Measurements from ENCODE around the gene SETBP1.

The SETBP1 gene

GRCh38 chr18:44828080-44828479 lies 147.4 kb downstream of the SETBP1 start:
- Histone ChIP-seq H3K4me1 (ENCODE audit: control insufficient read depth, insufficient read depth, low read length) (peaks cover 14% of the 10 kb centered on the region), H3K36me3 (ENCODE audit: control insufficient read depth, insufficient read depth, low read length) (no peaks in the 10 kb centered on the region), H3K9ac (ENCODE audit: low read depth, low read length) (no peak overlapping the region), H3K27ac (ENCODE audit: low read depth, low read length) (no peak overlapping the region), H3K4me3 (ENCODE audit: low read depth, low read length) (no peak overlapping the region), H3K27me3 (ENCODE audit: control insufficient read depth, insufficient read depth, low read length) (no peaks in the 10 kb centered on the region), H3K9me3 (ENCODE audit: control insufficient read depth, insufficient read depth, low read length) (no peaks in the 10 kb centered on the region)

GRCh38 chr18:44830581-44830980 lies 149.9 kb downstream of the SETBP1 start:
- H3K4me1 ChIP-seq (ENCODE audit: control insufficient read depth, insufficient read depth, low read length): peaks cover 33% of the 10 kb centered on the region
- no peaks in the 10 kb centered on the region for H3K36me3 ChIP-seq (ENCODE audit: control insufficient read depth, insufficient read depth, low read length)
- H3K27ac ChIP-seq (ENCODE audit: low read depth, low read length): no peak overlapping the region
- H3K9ac ChIP-seq (ENCODE audit: low read depth, low read length): no peak overlapping the region
- no peak overlapping the region for H3K4me3 ChIP-seq (ENCODE audit: low read depth, low read length)
- H3K9me3 ChIP-seq (ENCODE audit: control insufficient read depth, insufficient read depth, low read length): no peaks in the 10 kb centered on the region
- H3K27me3 ChIP-seq (ENCODE audit: control insufficient read depth, insufficient read depth, low read length): no peaks in the 10 kb centered on the region

GRCh38 chr18:44833786-44834185 lies 153.1 kb downstream of the SETBP1 start:
- no peak overlapping the region for H3K4me3 ChIP-seq (ENCODE audit: low read depth, low read length)
- no peaks in the 10 kb centered on the region for H3K9me3 ChIP-seq (ENCODE audit: control insufficient read depth, insufficient read depth, low read length)
- H3K36me3 ChIP-seq (ENCODE audit: control insufficient read depth, insufficient read depth, low read length): no peaks in the 10 kb centered on the region
- no peak overlapping the region for H3K27ac ChIP-seq (ENCODE audit: low read depth, low read length)
- H3K4me1 ChIP-seq (ENCODE audit: control insufficient read depth, insufficient read depth, low read length): peaks cover 31% of the 10 kb centered on the region
- no peaks in the 10 kb centered on the region for H3K27me3 ChIP-seq (ENCODE audit: control insufficient read depth, insufficient read depth, low read length)
- H3K9ac ChIP-seq (ENCODE audit: low read depth, low read length): no peak overlapping the region

GRCh38 chr18:44834867-44835469 lies 154.3 kb downstream of the SETBP1 start:
- Histone ChIP-seq H3K27me3 (ENCODE audit: control insufficient read depth, insufficient read depth, low read length) (no peaks in the 10 kb centered on the region), H3K4me1 (ENCODE audit: control insufficient read depth, insufficient read depth, low read length) (peaks cover 42% of the 10 kb centered on the region), H3K27ac (ENCODE audit: low read depth, low read length) (no peak overlapping the region), H3K9me3 (ENCODE audit: control insufficient read depth, insufficient read depth, low read length) (no peaks in the 10 kb centered on the region), H3K9ac (ENCODE audit: low read depth, low read length) (no peak overlapping the region), H3K4me3 (ENCODE audit: low read depth, low read length) (no peak overlapping the region), H3K36me3 (ENCODE audit: control insufficient read depth, insufficient read depth, low read length) (no peaks in the 10 kb centered on the region)

- H3K36me3 ChIP-seq (ENCODE audit: control insufficient read depth, insufficient read depth, low read length): no peaks in the 10 kb centered on the region
- H3K27ac ChIP-seq (ENCODE audit: low read depth, low read length): no peak overlapping the region
- peaks cover 42% of the 10 kb centered on the region for H3K4me1 ChIP-seq (ENCODE audit: control insufficient read depth, insufficient read depth, low read length)
- H3K9me3 ChIP-seq (ENCODE audit: control insufficient read depth, insufficient read depth, low read length): no peaks in the 10 kb centered on the region
- no peak overlapping the region for H3K4me3 ChIP-seq (ENCODE audit: low read depth, low read length)
- H3K27me3 ChIP-seq (ENCODE audit: control insufficient read depth, insufficient read depth, low read length): no peaks in the 10 kb centered on the region
- H3K9ac ChIP-seq (ENCODE audit: low read depth, low read length): no peak overlapping the region
Observed at GRCh38 chr18:44835703-44836102, 155.0 kb downstream of the SETBP1 start.

GRCh38 chr18:44836263-44836662 lies 155.6 kb downstream of the SETBP1 start:
- no peaks in the 10 kb centered on the region for H3K36me3 ChIP-seq (ENCODE audit: control insufficient read depth, insufficient read depth, low read length)
- no peaks in the 10 kb centered on the region for H3K9me3 ChIP-seq (ENCODE audit: control insufficient read depth, insufficient read depth, low read length)
- H3K27ac ChIP-seq (ENCODE audit: low read depth, low read length): no peak overlapping the region
- H3K27me3 ChIP-seq (ENCODE audit: control insufficient read depth, insufficient read depth, low read length): no peaks in the 10 kb centered on the region
- peaks cover 42% of the 10 kb centered on the region for H3K4me1 ChIP-seq (ENCODE audit: control insufficient read depth, insufficient read depth, low read length)
- H3K9ac ChIP-seq (ENCODE audit: low read depth, low read length): no peak overlapping the region
- H3K4me3 ChIP-seq (ENCODE audit: low read depth, low read length): no peak overlapping the region

- Histone ChIP-seq H3K27ac (ENCODE audit: low read depth, low read length) (no peak overlapping the region), H3K36me3 (ENCODE audit: control insufficient read depth, insufficient read depth, low read length) (no peaks in the 10 kb centered on the region)
Observed at GRCh38 chr18:44837482-44838180, 156.9 kb downstream of the SETBP1 start.

GRCh38 chr18:44838971-44839666 lies 158.4 kb downstream of the SETBP1 start:
- no peaks in the 10 kb centered on the region for H3K36me3 ChIP-seq (ENCODE audit: control insufficient read depth, insufficient read depth, low read length)
- H3K9ac ChIP-seq (ENCODE audit: low read depth, low read length): no peak overlapping the region
- no peaks in the 10 kb centered on the region for H3K9me3 ChIP-seq (ENCODE audit: control insufficient read depth, insufficient read depth, low read length)
- H3K27ac ChIP-seq (ENCODE audit: low read depth, low read length): no peak overlapping the region
- no peaks in the 10 kb centered on the region for H3K27me3 ChIP-seq (ENCODE audit: control insufficient read depth, insufficient read depth, low read length)
- H3K4me3 ChIP-seq (ENCODE audit: low read depth, low read length): no peak overlapping the region
- peaks cover 31% of the 10 kb centered on the region for H3K4me1 ChIP-seq (ENCODE audit: control insufficient read depth, insufficient read depth, low read length)

More at GRCh38 chr18:44837482-44838180, 156.9 kb downstream of the SETBP1 start:
- Histone ChIP-seq H3K9ac (ENCODE audit: low read depth, low read length) (no peak overlapping the region), H3K27me3 (ENCODE audit: control insufficient read depth, insufficient read depth, low read length) (no peaks in the 10 kb centered on the region), H3K9me3 (ENCODE audit: control insufficient read depth, insufficient read depth, low read length) (no peaks in the 10 kb centered on the region), H3K4me3 (ENCODE audit: low read depth, low read length) (no peak overlapping the region), H3K4me1 (ENCODE audit: control insufficient read depth, insufficient read depth, low read length) (peaks cover 42% of the 10 kb centered on the region)

- no peaks in the 10 kb centered on the region for H3K36me3 ChIP-seq (ENCODE audit: control insufficient read depth, insufficient read depth, low read length)
- no peak overlapping the region for H3K9ac ChIP-seq (ENCODE audit: low read depth, low read length)
- H3K9me3 ChIP-seq (ENCODE audit: control insufficient read depth, insufficient read depth, low read length): no peaks in the 10 kb centered on the region
- H3K27ac ChIP-seq (ENCODE audit: low read depth, low read length): no peak overlapping the region
- no peak overlapping the region for H3K4me3 ChIP-seq (ENCODE audit: low read depth, low read length)
- no peaks in the 10 kb centered on the region for H3K27me3 ChIP-seq (ENCODE audit: control insufficient read depth, insufficient read depth, low read length)
- H3K4me1 ChIP-seq (ENCODE audit: control insufficient read depth, insufficient read depth, low read length): peaks cover 25% of the 10 kb centered on the region
Observed at GRCh38 chr18:44840058-44840790, 159.5 kb downstream of the SETBP1 start.

GRCh38 chr18:44841221-44841620 lies 160.5 kb downstream of the SETBP1 start:
- Histone ChIP-seq H3K27me3 (ENCODE audit: control insufficient read depth, insufficient read depth, low read length) (no peaks in the 10 kb centered on the region), H3K27ac (ENCODE audit: low read depth, low read length) (no peak overlapping the region), H3K4me1 (ENCODE audit: control insufficient read depth, insufficient read depth, low read length) (peaks cover 15% of the 10 kb centered on the region), H3K9me3 (ENCODE audit: control insufficient read depth, insufficient read depth, low read length) (no peaks in the 10 kb centered on the region), H3K9ac (ENCODE audit: low read depth, low read length) (no peak overlapping the region), H3K36me3 (ENCODE audit: control insufficient read depth, insufficient read depth, low read length) (no peaks in the 10 kb centered on the region), H3K4me3 (ENCODE audit: low read depth, low read length) (no peak overlapping the region)

Measured in HUES48 (cell line).